ENCODE measurements around the gene IL12RB2.

GRCh38 chr1:67359592-67359991 is 51.9 kb downstream of the IL12RB2 start:
- TF ChIP-seq, protein P1, sequence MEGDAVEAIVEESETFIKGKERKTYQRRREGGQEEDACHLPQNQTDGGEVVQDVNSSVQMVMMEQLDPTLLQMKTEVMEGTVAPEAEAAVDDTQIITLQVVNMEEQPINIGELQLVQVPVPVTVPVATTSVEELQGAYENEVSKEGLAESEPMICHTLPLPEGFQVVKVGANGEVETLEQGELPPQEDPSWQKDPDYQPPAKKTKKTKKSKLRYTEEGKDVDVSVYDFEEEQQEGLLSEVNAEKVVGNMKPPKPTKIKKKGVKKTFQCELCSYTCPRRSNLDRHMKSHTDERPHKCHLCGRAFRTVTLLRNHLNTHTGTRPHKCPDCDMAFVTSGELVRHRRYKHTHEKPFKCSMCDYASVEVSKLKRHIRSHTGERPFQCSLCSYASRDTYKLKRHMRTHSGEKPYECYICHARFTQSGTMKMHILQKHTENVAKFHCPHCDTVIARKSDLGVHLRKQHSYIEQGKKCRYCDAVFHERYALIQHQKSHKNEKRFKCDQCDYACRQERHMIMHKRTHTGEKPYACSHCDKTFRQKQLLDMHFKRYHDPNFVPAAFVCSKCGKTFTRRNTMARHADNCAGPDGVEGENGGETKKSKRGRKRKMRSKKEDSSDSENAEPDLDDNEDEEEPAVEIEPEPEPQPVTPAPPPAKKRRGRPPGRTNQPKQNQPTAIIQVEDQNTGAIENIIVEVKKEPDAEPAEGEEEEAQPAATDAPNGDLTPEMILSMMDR (conservative IDR thresholded peaks at IDR 0.05; ENCODE audit: low read depth in 2 of 2): no peak
- TF ChIP-seq CREB1 (CRISPR knock-in tag; IDR thresholded peaks at IDR 0.05; ENCODE audit: low read depth) (no peak), POLR2AphosphoS5 (IDR thresholded peaks at IDR 0.05; ENCODE audit: low read depth) (no peak), EZH2 (IDR thresholded peaks at IDR 0.05; ENCODE audit: low read depth, unreplicated experiment) (no peak), EZH2phosphoT487 (IDR thresholded peaks at IDR 0.05; ENCODE audit: unreplicated experiment) (no peak), REST (IDR thresholded peaks at IDR 0.05; ENCODE audit: unreplicated experiment) (no peak), ZNF114 (CRISPR knock-in tag; IDR thresholded peaks at IDR 0.05) (no peak), STAT1 (IDR thresholded peaks at IDR 0.05; ENCODE audit: unreplicated experiment) (no peak), NANOG (IDR thresholded peaks at IDR 0.05; ENCODE audit: borderline replicate concordance) (no peak)
- TF ChIP-seq, protein P2, sequence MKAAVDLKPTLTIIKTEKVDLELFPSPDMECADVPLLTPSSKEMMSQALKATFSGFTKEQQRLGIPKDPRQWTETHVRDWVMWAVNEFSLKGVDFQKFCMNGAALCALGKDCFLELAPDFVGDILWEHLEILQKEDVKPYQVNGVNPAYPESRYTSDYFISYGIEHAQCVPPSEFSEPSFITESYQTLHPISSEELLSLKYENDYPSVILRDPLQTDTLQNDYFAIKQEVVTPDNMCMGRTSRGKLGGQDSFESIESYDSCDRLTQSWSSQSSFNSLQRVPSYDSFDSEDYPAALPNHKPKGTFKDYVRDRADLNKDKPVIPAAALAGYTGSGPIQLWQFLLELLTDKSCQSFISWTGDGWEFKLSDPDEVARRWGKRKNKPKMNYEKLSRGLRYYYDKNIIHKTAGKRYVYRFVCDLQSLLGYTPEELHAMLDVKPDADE (IDR thresholded peaks at IDR 0.05): no peak
- TF ChIP-seq, protein P3, sequence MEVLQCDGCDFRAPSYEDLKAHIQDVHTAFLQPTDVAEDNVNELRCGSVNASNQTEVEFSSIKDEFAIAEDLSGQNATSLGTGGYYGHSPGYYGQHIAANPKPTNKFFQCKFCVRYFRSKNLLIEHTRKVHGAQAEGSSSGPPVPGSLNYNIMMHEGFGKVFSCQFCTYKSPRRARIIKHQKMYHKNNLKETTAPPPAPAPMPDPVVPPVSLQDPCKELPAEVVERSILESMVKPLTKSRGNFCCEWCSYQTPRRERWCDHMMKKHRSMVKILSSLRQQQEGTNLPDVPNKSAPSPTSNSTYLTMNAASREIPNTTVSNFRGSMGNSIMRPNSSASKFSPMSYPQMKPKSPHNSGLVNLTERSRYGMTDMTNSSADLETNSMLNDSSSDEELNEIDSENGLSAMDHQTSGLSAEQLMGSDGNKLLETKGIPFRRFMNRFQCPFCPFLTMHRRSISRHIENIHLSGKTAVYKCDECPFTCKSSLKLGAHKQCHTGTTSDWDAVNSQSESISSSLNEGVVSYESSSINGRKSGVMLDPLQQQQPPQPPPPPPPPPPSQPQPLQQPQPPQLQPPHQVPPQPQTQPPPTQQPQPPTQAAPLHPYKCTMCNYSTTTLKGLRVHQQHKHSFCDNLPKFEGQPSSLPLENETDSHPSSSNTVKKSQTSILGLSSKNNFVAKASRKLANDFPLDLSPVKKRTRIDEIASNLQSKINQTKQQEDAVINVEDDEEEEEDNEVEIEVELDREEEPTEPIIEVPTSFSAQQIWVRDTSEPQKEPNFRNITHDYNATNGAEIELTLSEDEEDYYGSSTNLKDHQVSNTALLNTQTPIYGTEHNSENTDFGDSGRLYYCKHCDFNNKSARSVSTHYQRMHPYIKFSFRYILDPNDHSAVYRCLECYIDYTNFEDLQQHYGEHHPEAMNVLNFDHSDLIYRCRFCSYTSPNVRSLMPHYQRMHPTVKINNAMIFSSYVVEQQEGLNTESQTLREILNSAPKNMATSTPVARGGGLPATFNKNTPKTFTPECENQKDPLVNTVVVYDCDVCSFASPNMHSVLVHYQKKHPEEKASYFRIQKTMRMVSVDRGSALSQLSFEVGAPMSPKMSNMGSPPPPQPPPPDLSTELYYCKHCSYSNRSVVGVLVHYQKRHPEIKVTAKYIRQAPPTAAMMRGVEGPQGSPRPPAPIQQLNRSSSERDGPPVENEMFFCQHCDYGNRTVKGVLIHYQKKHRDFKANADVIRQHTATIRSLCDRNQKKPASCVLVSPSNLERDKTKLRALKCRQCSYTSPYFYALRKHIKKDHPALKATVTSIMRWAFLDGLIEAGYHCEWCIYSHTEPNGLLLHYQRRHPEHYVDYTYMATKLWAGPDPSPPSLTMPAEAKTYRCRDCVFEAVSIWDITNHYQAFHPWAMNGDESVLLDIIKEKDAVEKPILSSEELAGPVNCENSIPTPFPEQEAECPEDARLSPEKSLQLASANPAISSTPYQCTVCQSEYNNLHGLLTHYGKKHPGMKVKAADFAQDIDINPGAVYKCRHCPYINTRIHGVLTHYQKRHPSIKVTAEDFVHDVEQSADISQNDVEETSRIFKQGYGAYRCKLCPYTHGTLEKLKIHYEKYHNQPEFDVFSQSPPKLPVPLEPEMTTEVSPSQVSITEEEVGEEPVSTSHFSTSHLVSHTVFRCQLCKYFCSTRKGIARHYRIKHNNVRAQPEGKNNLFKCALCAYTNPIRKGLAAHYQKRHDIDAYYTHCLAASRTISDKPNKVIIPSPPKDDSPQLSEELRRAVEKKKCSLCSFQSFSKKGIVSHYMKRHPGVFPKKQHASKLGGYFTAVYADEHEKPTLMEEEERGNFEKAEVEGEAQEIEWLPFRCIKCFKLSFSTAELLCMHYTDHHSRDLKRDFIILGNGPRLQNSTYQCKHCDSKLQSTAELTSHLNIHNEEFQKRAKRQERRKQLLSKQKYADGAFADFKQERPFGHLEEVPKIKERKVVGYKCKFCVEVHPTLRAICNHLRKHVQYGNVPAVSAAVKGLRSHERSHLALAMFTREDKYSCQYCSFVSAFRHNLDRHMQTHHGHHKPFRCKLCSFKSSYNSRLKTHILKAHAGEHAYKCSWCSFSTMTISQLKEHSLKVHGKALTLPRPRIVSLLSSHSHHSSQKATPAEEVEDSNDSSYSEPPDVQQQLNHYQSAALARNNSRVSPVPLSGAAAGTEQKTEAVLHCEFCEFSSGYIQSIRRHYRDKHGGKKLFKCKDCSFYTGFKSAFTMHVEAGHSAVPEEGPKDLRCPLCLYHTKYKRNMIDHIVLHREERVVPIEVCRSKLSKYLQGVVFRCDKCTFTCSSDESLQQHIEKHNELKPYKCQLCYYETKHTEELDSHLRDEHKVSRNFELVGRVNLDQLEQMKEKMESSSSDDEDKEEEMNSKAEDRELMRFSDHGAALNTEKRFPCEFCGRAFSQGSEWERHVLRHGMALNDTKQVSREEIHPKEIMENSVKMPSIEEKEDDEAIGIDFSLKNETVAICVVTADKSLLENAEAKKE (CRISPR knock-in tag; IDR thresholded peaks at IDR 0.05): no peak
